K562 (cell line): ENCODE data around the gene CSMD2. TPM values are rescaled to one million over a fixed set of nuclear protein-coding genes. Genes with fewer than 3 reads are reported as not detected.

ENCODE experiments used
- ATAC-seq: fragments of 200-7000 bp; cut with Tn5 transposase; 3 replicates; pipeline ENCODE4 v1.9.1; 2020; ENCODE audit warnings: moderate library complexity
- BruUV-seq: library from RNA; stranded (reverse); fragments of 400-500 nt; replicated peaks from 2 replicates; lab custom pipeline; 2021; lab: Mats Ljungman, UMichigan
- CTCF ChIA-PET: fragments of 300-600 bp; formaldehyde crosslinking; extraction: SDS; loops from one replicate; lab custom pipeline; 2021; ENCODE audit warnings: low intra/inter-chr PET ratio; lab: Yijun Ruan, JAX
- POLR2A ChIA-PET: fragments of 300-600, 350-650 bp; sonication (Branson Sonifier 250); formaldehyde crosslinking; extraction: SDS; loops from one replicate; lab custom pipeline; 2021; ENCODE audit warnings: antibody characterized with exemption, inconsistent platforms; lab: Yijun Ruan, JAX
- DNase-seq, 4 experiments: peaks; one replicate each; pipeline versions ENCODE4 v3.0.0 to v3.0.0-alpha.2; 2011 to 2018; ENCODE audit warnings: low spot score in 3 of 4, mixed read lengths in 3 of 4; ENCODE audit errors: extremely low read depth in 1 of 4
- FAIRE-seq: peaks from 2 replicates; lab custom pipeline; 2011; peaks lifted over from hg19 to GRCh38; lab: Jason Lieb, UNC
- H2AFZ ChIP-seq: 2 replicates; pipeline ENCODE4 v1.6.0; 2011; ENCODE audit warnings: low read depth, low read length, control low read depth, inconsistent platforms
- H3K27ac ChIP-seq: fragments of 200-600 bp; 3 replicates; pipeline ENCODE4 v1.8.0; 2011; ENCODE audit warnings: low read depth, mild to moderate bottlenecking, control low read depth, inconsistent platforms, low read length, moderate library complexity, mixed read lengths; ENCODE audit errors: extremely low read depth
- H3K27me3 ChIP-seq, 2 experiments: fragments of 300-600 bp in 1 of 2; 2 replicates in 1 of 2; 3 replicates in 1 of 2; pipeline versions ENCODE4 v1.6.0 to v1.8.0; 2011; ENCODE audit warnings: inconsistent platforms in 2 of 2, low read length in 2 of 2, mild to moderate bottlenecking in 1 of 2, mixed read lengths in 1 of 2, moderate library complexity in 1 of 2; ENCODE audit not compliant: control insufficient read depth in 2 of 2, insufficient read depth in 2 of 2
- H3K36me3 ChIP-seq: fragments of 300-600 bp; 3 replicates; pipeline ENCODE4 v1.8.0; 2011; ENCODE audit warnings: mild to moderate bottlenecking, low read length, inconsistent platforms; ENCODE audit not compliant: control insufficient read depth, insufficient read depth
- H3K4me1 ChIP-seq, 2 experiments: fragments of 200-600 bp in 1 of 2; replicated peaks in 1 of 2; 2 replicates in 1 of 2; 3 replicates in 1 of 2; pipeline versions ENCODE4 v1.5.1 to v1.8.0; 2011; ENCODE audit warnings: inconsistent platforms in 2 of 2, low read length in 2 of 2, mild to moderate bottlenecking in 1 of 2, mixed read lengths in 1 of 2, moderate library complexity in 1 of 2; ENCODE audit not compliant: control insufficient read depth in 2 of 2, insufficient read depth in 2 of 2
- H3K4me2 ChIP-seq: 2 replicates; pipeline ENCODE4 v1.6.1; 2011; ENCODE audit warnings: low read length, control low read depth, inconsistent platforms, mixed read lengths; ENCODE audit not compliant: insufficient read depth
- H3K4me3 ChIP-seq: fragments of 200-600 bp; sonication (generic), shearing (Covaris generic); 2 replicates; pipeline ENCODE4 v1.5.1; 2016; ENCODE audit warnings: control low read depth, inconsistent platforms
- H3K79me2 ChIP-seq: fragments of 200-600 bp; 3 replicates; pipeline ENCODE4 v1.8.0; 2011; ENCODE audit warnings: low read length, inconsistent platforms; ENCODE audit not compliant: control insufficient read depth, insufficient read depth
- H3K9ac ChIP-seq, 2 experiments: 2 replicates each; pipeline versions ENCODE4 v1.6.0 to v1.6.1; 2011; ENCODE audit warnings: low read depth in 2 of 2, low read length in 2 of 2, control low read depth in 1 of 2, inconsistent platforms in 1 of 2, mild to moderate bottlenecking in 1 of 2, mixed read lengths in 1 of 2; ENCODE audit not compliant: insufficient read depth in 1 of 2
- H3K9me1 ChIP-seq: one replicate; pipeline ENCODE4 v1.6.0; 2011; ENCODE audit warnings: inconsistent platforms, mild to moderate bottlenecking, low read length, moderate library complexity; ENCODE audit not compliant: control insufficient read depth, insufficient read depth
- H3K9me3 ChIP-seq: replicated peaks from 2 replicates; pipeline ENCODE4 v1.5.1; 2011; ENCODE audit warnings: low read depth, low read length, inconsistent platforms; ENCODE audit not compliant: control insufficient read depth, insufficient read depth
- H4K20me1 ChIP-seq: replicated peaks from 2 replicates; pipeline ENCODE4 v1.6.1; 2011; ENCODE audit warnings: low read length, inconsistent platforms, mixed read lengths; ENCODE audit not compliant: control insufficient read depth, insufficient read depth
- CHD1 ChIP-seq: fragments of 200-600 bp; sonication (generic); IDR thresholded peaks from one replicate; pipeline ENCODE4 v1.6.1; 2012; ENCODE audit warnings: mild to moderate bottlenecking, moderate library complexity, low read length, inconsistent platforms
- DMBX1 ChIP-seq: fragments of 250-450 bp; sonication (Bioruptor Pico); IDR thresholded peaks from 2 replicates; pipeline ENCODE4 v1.8.0; 2022; ENCODE audit warnings: inconsistent platforms, mild to moderate bottlenecking, moderate library complexity, borderline replicate concordance
- FOS ChIP-seq: IDR thresholded peaks from 3 replicates; pipeline ENCODE4 v1.6.1; 2011; ENCODE audit not compliant: insufficient read length; ENCODE audit errors: extremely low read depth
- KLF13 ChIP-seq: fragments of 450-650 bp; IDR thresholded peaks from 2 replicates; pipeline ENCODE4 v1.6.1; 2016; ENCODE audit warnings: missing genetic modification characterization, low read depth, mild to moderate bottlenecking, missing compliant biosample characterization, moderate library complexity, borderline replicate concordance
- NCOA4 ChIP-seq: fragments of 450-650 bp; IDR thresholded peaks from 2 replicates; pipeline ENCODE4 v1.6.1; 2018; ENCODE audit warnings: mild to moderate bottlenecking; ENCODE audit not compliant: partially characterized antibody
- RBM15 ChIP-seq: fragments of 200-400 bp; formaldehyde crosslinking; IDR thresholded peaks from 2 replicates; pipeline ENCODE4 v1.6.1; 2018; ENCODE audit warnings: mild to moderate bottlenecking, low read length, moderate library complexity; ENCODE audit not compliant: insufficient read depth
- SREBF1 ChIP-seq: fragments of 150-350 bp; IDR thresholded peaks from 2 replicates; pipeline ENCODE4 v1.6.1; 2014; ENCODE audit warnings: antibody characterized with exemption, low read depth, low read length, borderline replicate concordance
- STAG1 ChIP-seq: sonication (generic); formaldehyde crosslinking; IDR thresholded peaks from 2 replicates; pipeline ENCODE4 v1.5.0; 2020; ENCODE audit warnings: missing genetic modification reagents, borderline replicate concordance
- TBL1XR1 ChIP-seq, 2 experiments: IDR thresholded peaks; 2 replicates each; pipeline ENCODE4 v1.6.1; 2012; ENCODE audit warnings: improper control_type of control experiment in 2 of 2, low read length in 2 of 2, mild to moderate bottlenecking in 1 of 2
- ZBTB8A ChIP-seq: fragments of 450-650 bp; IDR thresholded peaks from 2 replicates; pipeline ENCODE4 v1.6.1; 2018; ENCODE audit warnings: mild to moderate bottlenecking, moderate library complexity; ENCODE audit not compliant: partially characterized antibody
- WGBS: fragments of 100-300 bp; shearing (Covaris generic); methylation state at CpG from one replicate; pipeline ENCODE4 v1.1.6; 2016; ENCODE audit warnings: low coverage, mixed read lengths; ENCODE audit not compliant: insufficient coverage; ENCODE audit errors: missing lambda C conversion rate; 5-methylcytosine and 5-hydroxymethylcytosine counted together
- in situ Hi-C: fragments of 300-500 bp; cut with MboI; formaldehyde crosslinking; loops from 4 replicates; pipeline ENCODE4 v1.15.0; 2018; ENCODE audit warnings: inconsistent platforms, mixed read lengths
- intact Hi-C: fragments of 100-400 bp; cut with micrococcal nuclease; formaldehyde crosslinking; loops from 2 replicates; pipeline ENCODE4 v1.14.2; 2022
- polyA plus RNA-seq, 8 experiments: library from polyadenylated mRNA; depleted of rRNA in 4 of 8; stranded (reverse) in 5 of 8; unstranded in 3 of 8; fragments of >200 nt; fragmentation: Nextera tagmentation in 2 of 8; fragmentation: Illumina TruSeq in 1 of 8; extraction: Ambion mirVana in 2 of 8; extraction: Trizol in 1 of 8; gene quantifications; 2 replicates each; pipeline versions ENCODE4 v1.2.1 to v1.2.3, GENCODE V29; 2011 to 2014; ENCODE audit warnings: inconsistent platforms in 1 of 8, missing spikeins in 1 of 8
- total RNA-seq, 7 experiments: library from RNA; depleted of rRNA in 6 of 7; stranded (reverse); fragments of >200 nt in 6 of 7; fragmentation: Illumina TruSeq in 2 of 7; extraction: Trizol in 2 of 7; gene quantifications; 2 replicates each; pipeline versions ENCODE4 v1.2.1 to v1.2.3, GENCODE V29; 2011 to 2021; ENCODE audit warnings: low replicate concordance in 1 of 7
- TF ChIP-seq, protein P1 (sequence below): sonication (generic); formaldehyde crosslinking; IDR thresholded peaks from 2 replicates; pipeline ENCODE4 v1.8.1; 2023; ENCODE audit warnings: mild to moderate bottlenecking, missing genetic modification reagents, moderate library complexity
- TF ChIP-seq, protein P2 (sequence below): sonication (generic); formaldehyde crosslinking; IDR thresholded peaks from 2 replicates; pipeline ENCODE4 v1.8.0; 2022; ENCODE audit warnings: missing genetic modification reagents, mild to moderate bottlenecking, borderline replicate concordance
- TF ChIP-seq, protein P3 (sequence below), 2 experiments: fragments of 450-650 bp in 1 of 2; IDR thresholded peaks; 2 replicates each; pipeline ENCODE4 v1.6.1; 2011 to 2017; ENCODE audit warnings: low read depth in 2 of 2, antibody characterized with exemption in 1 of 2, borderline replicate concordance in 1 of 2, low read length in 1 of 2, mild to moderate bottlenecking in 1 of 2, mixed read lengths in 1 of 2; ENCODE audit not compliant: control insufficient read depth in 1 of 2

The CSMD2 gene
- total and polyA plus RNA-seq, 9 of the 15 experiments (the other 6 are each of a cell fraction or from before 2014, with no cell fraction given), result not detected

DNA sequence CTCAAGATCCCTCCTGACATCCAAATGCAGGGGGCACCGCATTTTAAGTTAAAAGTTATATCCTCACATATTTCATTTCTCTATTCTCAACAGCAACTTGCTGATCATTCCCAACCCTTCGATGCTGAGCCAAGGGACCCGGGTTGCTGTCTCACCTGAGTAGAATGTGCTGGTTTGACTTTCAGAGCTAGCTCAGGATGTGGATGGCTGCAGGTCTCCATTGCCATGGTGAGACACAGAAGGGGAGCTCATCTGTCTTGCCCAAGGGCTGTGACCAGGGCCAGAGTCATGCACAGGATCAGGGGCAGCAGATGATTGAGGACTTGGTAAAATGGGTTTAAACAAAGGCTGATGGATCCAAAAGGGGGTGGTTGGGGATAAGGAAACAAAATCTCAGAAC lies 189.1 kb downstream of the CSMD2 start:
- DNase-seq, result no peak
- Histone ChIP-seq H2AFZ (no peak overlapping the region), H3K4me1 (no peaks in the 10 kb centered on the region), H3K4me2 (no peak overlapping the region), H3K79me2 (no peaks in the 10 kb centered on the region), H3K9ac (no peak overlapping the region), H3K9me3 (no peaks in the 10 kb centered on the region), H3K36me3 (no peaks in the 10 kb centered on the region), H3K4me3 (no peak overlapping the region), H4K20me1 (no peaks in the 10 kb centered on the region), H3K27ac (no peak overlapping the region), H3K9me1 (no peaks in the 10 kb centered on the region), H3K27me3 (peaks cover 0 to 7% of the 10 kb centered on the region in 2 experiments; a peak in 1 of 5 replicates)
- no TSS peak for BruUV-seq
- intact Hi-C loops (no loop called here), in situ Hi-C loops (no loop called here)
- TF ChIP-seq DMBX1 (CRISPR knock-in tag), result no peak
- no peak for TF ChIP-seq TBL1XR1 (IDR thresholded peaks at IDR 0.05; ENCODE audit: low read length in 2 of 2)
- no peak for TF ChIP-seq RBM15
- no peak for TF ChIP-seq ZBTB8A
- no peak for TF ChIP-seq CHD1
- TF ChIP-seq KLF13, result no peak
- no peak for TF ChIP-seq FOS
- TF ChIP-seq STAG1 (CRISPR knock-in tag), result no peak
- no peak for TF ChIP-seq NCOA4
- TF ChIP-seq, protein P1, sequence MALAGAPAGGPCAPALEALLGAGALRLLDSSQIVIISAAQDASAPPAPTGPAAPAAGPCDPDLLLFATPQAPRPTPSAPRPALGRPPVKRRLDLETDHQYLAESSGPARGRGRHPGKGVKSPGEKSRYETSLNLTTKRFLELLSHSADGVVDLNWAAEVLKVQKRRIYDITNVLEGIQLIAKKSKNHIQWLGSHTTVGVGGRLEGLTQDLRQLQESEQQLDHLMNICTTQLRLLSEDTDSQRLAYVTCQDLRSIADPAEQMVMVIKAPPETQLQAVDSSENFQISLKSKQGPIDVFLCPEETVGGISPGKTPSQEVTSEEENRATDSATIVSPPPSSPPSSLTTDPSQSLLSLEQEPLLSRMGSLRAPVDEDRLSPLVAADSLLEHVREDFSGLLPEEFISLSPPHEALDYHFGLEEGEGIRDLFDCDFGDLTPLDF, result no peak
- TF ChIP-seq, protein P2, sequence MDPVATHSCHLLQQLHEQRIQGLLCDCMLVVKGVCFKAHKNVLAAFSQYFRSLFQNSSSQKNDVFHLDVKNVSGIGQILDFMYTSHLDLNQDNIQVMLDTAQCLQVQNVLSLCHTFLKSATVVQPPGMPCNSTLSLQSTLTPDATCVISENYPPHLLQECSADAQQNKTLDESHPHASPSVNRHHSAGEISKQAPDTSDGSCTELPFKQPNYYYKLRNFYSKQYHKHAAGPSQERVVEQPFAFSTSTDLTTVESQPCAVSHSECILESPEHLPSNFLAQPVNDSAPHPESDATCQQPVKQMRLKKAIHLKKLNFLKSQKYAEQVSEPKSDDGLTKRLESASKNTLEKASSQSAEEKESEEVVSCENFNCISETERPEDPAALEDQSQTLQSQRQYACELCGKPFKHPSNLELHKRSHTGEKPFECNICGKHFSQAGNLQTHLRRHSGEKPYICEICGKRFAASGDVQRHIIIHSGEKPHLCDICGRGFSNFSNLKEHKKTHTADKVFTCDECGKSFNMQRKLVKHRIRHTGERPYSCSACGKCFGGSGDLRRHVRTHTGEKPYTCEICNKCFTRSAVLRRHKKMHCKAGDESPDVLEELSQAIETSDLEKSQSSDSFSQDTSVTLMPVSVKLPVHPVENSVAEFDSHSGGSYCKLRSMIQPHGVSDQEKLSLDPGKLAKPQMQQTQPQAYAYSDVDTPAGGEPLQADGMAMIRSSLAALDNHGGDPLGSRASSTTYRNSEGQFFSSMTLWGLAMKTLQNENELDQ (CRISPR knock-in tag), result no peak
- TF ChIP-seq SREBF1, result no peak
- TF ChIP-seq, protein P3, sequence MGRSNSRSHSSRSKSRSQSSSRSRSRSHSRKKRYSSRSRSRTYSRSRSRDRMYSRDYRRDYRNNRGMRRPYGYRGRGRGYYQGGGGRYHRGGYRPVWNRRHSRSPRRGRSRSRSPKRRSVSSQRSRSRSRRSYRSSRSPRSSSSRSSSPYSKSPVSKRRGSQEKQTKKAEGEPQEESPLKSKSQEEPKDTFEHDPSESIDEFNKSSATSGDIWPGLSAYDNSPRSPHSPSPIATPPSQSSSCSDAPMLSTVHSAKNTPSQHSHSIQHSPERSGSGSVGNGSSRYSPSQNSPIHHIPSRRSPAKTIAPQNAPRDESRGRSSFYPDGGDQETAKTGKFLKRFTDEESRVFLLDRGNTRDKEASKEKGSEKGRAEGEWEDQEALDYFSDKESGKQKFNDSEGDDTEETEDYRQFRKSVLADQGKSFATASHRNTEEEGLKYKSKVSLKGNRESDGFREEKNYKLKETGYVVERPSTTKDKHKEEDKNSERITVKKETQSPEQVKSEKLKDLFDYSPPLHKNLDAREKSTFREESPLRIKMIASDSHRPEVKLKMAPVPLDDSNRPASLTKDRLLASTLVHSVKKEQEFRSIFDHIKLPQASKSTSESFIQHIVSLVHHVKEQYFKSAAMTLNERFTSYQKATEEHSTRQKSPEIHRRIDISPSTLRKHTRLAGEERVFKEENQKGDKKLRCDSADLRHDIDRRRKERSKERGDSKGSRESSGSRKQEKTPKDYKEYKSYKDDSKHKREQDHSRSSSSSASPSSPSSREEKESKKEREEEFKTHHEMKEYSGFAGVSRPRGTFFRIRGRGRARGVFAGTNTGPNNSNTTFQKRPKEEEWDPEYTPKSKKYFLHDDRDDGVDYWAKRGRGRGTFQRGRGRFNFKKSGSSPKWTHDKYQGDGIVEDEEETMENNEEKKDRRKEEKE (IDR thresholded peaks at IDR 0.05; ENCODE audit: borderline replicate concordance in 1 of 2, control insufficient read depth in 1 of 2, low read depth in 2 of 2, low read length in 1 of 2), result no peak
- no peak for ATAC-seq
- ChIA-PET CTCF (no interaction called here), POLR2A (no interaction called here)
- WGBS, result 0% methylated on average over 3 of the region's 3 CpGs
- no peak for FAIRE-seq
